SW 1271 (cell line): ENCODE data around the gene CYB5R2.

Source experiments
- DNase-seq, 2 experiments: peaks; one replicate each; lab custom pipeline; 2025; lab: John Stamatoyannopoulos, UW

CYB5R2 gene

GRCh38 chr11:7637447-7638157 lies 35.7 kb downstream of the CYB5R2 start:
- DNase-seq, result no peak

DNA sequence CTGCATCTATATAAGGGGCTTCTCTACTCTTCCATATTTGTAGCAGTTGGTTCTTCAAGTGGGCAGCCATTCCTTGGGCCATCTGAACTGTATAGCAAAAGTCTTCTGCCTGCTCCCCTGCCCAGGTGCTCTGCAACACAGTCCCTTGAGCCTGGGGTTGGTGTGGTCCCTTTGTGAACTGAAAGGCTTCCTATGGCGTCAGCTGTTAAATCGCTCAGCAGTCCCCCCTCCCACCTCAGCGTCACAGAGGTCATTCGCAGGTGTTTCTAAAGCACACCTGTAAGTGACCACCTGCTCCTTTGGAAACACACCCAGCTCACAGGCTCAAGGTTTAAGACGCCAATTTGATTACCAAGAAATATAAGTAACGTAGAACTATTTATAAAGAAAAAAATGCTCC lies 37.0 kb downstream of the CYB5R2 start:
- DNase-seq, result no peak

- DNase-seq, result no peak
Measured at GRCh38 chr11:7635708-7636107, 37.6 kb downstream of the CYB5R2 start.

DNA sequence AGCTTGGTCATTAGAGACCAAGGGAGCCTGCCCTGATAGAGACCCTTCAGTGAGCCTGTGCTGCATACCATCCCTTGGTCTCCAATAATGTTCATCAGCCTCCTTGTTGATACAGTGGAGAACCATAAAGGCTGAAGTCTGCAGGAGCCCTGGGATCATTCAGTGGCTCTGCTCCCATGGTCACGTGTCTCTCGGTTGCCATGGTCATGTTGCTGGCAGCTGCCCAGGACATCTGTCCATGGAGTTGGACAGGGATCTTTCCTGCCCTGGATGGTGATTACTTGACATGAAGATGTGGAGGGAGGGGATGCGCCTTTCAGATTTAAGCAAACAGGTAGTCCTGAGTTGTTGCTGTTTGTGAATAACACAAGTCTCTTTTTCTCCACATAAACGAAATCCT lies 38.2 kb downstream of the CYB5R2 start:
- DNase-seq, result no peak

GRCh38 chr11:7632211-7632610 lies 41.1 kb downstream of the CYB5R2 start:
- no peak for DNase-seq

- DNase-seq, result no peak
Measured at GRCh38 chr11:7630002-7630401, 43.3 kb downstream of the CYB5R2 start.

DNA sequence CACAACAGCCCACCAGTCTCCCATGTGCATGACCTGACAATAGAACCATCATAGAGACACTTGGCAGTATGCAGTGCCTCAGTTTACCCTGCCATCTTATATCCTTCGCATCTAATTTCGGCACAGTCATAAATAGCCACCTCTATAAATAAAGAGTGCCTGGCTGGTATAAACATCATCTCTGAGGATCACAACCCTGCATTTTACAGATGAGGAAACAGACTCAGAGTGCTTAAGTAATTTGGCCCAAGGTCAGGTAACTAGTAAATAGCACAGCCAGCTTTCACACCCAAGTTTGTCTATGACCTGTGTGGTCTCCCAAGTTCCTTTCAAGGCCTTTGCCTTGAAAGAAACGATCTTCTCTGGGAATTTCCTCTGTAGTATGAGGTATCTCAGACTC lies 44.6 kb downstream of the CYB5R2 start:
- DNase-seq, result no peak

- no peak for DNase-seq
Measured at GRCh38 chr11:7622721-7623120, 50.6 kb downstream of the CYB5R2 start.

- no peak for DNase-seq
Measured at GRCh38 chr11:7621554-7621953, 51.7 kb downstream of the CYB5R2 start.

GRCh38 chr11:7621090-7621489 lies 52.2 kb downstream of the CYB5R2 start:
- DNase-seq, result no peak

GRCh38 chr11:7619322-7619721 lies 54.0 kb downstream of the CYB5R2 start:
- no peak for DNase-seq

- no peak for DNase-seq
Measured at GRCh38 chr11:7617032-7617431, 56.3 kb downstream of the CYB5R2 start.
